Activated CD4-positive, alpha-beta T cell treated with anti-CD3 and anti-CD28 coated beads for 24 hours (primary cell): Measurements from ENCODE around the gene SCPEP1.
A peak's percentile ranks its signal among the peaks of the same experiment; 100 is the strongest.

Experiments
- DNase-seq, 2 donors: peaks; one replicate each; pipeline ENCODE4 v3.0.0-alpha.2; 2020; ENCODE audit warnings: low read depth in 2 of 2

The SCPEP1 gene

DNA sequence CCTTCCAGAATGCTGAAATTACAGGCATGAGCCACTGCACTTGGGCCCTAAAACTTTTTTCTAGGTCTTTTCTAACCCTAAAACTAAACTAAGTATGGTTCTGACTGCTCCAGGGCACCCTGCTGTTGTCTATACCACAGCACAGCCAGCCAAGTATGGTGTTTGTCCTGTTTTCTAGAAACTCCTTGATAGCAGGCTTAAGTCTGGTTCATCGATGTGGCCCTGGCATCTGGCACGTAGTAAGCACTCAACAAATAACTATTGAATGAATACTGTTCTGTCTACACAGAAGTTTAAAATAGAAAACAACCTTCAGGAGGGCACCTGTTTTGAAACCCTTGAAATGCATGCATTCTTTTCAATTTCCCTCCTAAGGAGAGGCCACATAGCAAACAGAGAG is 62.6 kb downstream of the SCPEP1 start:
- no peak for DNase-seq

GRCh38 chr17:57043276-57043675 is 65.3 kb downstream of the SCPEP1 start:
- DNase-seq, result no peak

- no peak for DNase-seq
Measured at GRCh38 chr17:57044976-57045867, 67.3 kb downstream of the SCPEP1 start.

GRCh38 chr17:57045868-57046704 is 68.2 kb downstream of the SCPEP1 start:
- peak; percentile 6 for DNase-seq

GRCh38 chr17:57046749-57047148 is 68.8 kb downstream of the SCPEP1 start:
- no peak for DNase-seq

DNA sequence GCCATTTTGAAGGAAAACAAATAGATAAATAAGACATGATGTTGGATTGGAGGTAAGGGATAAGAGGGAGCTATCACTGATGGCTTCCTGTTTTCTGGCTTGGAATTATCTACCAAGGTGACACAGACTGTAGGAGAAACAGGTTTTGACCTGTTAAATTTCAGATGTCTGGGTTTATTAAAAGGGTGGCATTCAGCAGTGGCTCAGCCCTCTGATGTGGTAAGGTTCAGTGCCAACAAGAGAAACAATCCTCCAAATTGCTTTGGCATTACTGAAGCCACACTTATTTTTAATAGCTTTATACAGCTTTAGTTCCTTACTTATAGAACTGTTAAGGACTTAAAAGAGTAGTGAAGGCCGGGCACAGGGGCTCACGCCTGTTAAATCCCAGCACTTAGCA is 70.2 kb downstream of the SCPEP1 start:
- DNase-seq, result no peak

GRCh38 chr17:57050306-57050705 is 72.4 kb downstream of the SCPEP1 start:
- no peak for DNase-seq

DNA sequence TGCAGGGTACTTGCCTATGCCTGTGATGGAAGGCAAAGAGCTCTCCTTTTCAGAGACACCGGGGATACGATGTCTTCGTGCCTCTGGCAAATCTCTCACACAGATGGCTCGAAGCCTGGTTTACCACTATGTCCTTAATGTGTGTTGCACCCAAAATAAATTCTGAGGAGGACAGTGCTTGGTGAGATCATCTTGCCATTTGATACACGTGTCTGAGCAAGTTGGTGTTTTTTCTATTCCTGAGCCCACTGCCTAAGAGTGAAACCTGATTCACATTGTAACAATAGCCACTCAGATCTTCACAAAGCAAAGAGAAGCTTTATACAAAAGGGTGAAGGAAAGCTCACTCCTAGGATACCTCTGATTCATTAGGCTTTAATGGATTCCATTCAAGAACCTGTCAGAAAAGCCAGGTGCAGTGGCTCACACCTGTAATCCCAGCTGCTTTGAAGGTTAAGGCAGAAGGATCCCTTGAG is 74.0 kb downstream of the SCPEP1 start:
- DNase-seq, result no peak
